Measurements from ENCODE around the gene CCDC28B.
"Not testable (repeated sequence)": the region's sequence is repeated elsewhere in the genome, so short reads cannot be mapped to it uniquely, and the experiment has no call there.

Gene CCDC28B

DNA sequence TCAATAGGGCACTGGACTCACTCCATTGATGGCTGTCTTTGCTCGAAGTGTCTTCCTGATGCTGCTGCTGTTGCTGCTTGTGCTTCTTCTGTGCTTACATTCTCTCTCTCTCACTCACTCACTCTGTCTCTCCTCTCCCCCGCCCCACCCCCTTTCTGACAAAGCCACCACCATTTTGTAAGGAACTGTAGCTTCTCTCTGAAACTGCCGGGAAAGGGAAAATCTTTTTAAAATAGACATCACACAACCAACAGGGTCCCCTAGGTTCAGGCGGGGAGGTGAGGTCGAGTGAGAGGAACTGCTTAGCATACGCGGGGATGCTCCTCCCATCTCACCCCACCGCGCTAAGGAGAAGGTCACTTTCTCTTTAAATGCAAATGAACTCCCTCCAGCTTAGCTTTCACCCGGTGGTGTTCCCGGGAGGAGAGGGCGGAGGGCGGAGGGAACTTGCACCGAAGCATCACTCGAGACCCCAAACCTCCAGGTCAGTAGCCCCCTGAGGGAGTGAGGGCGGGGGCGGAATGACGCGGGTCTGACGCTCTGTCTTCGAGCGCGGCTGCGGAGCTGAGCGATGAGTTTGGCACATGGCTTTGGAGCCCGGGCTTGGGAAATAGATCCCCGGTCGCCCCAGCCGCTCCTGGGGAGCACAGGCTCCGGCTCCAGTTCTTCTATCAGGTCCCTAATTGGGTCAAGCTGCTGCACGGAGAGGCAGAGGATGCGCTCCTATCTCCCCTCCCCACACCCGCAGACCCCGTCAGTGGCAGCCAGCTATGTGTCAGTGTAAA is at the start of gene CCDC28B:
TSS of gene CCDC28B (plus strand) at position 370 of the 785 bp plus-strand sequence. CDS start 1,341 bp downstream, outside the sequence.
- TF ChIP-seq CTCF (IDR thresholded peaks at IDR 0.05; ENCODE audit: low read depth, low read length): no peak
- DNase-seq (ENCODE audit: low read depth in 2 of 2): peak; percentile 69 to 76
- H3K4me3 ChIP-seq (replicated peaks in 1 of 2; ENCODE audit: low read depth in 2 of 2, low read length in 2 of 2): peak within 1 kb of the TSS; percentile 69 to 77

DNA sequence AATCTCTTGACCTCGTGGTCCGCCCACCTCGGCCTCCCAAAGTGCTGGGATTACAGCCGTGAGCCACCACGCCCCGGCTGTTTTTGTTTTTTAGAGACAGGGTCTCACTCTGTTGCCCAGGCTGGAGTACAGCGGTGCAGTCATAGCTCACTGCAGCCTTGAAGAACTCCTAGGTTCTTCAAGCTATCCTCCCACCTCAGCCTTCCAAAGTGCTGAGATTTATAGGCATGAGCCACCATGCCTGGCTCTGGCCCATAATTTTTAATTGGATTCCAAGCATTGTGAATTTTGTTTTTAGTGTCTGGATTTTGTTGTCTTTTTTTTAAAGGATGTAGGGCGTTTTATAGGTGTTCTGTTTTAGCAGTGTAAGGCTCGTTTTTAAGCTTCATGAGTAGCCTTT is 49.5 kb upstream of the CCDC28B start:
- H3K4me3 ChIP-seq (replicated peaks in 1 of 2; ENCODE audit: low read depth in 2 of 2, low read length in 2 of 2): no peak overlapping the region
- no peak for DNase-seq (ENCODE audit: low read depth in 2 of 2)
- TF ChIP-seq CTCF (IDR thresholded peaks at IDR 0.05; ENCODE audit: low read depth, low read length): no peak

GRCh38 chr1:32151319-32151787 is 49.0 kb upstream of the CCDC28B start:
- TF ChIP-seq CTCF (IDR thresholded peaks at IDR 0.05; ENCODE audit: low read depth, low read length): no peak
- DNase-seq (ENCODE audit: low read depth in 2 of 2): peak; percentile 65 to 71

GRCh38 chr1:32159189-32159588 is 41.2 kb upstream of the CCDC28B start:
- DNase-seq (ENCODE audit: low read depth in 2 of 2): no peak
- no peak overlapping the region for H3K4me3 ChIP-seq (replicated peaks in 1 of 2; ENCODE audit: low read depth in 2 of 2, low read length in 2 of 2)
- TF ChIP-seq CTCF (IDR thresholded peaks at IDR 0.05; ENCODE audit: low read depth, low read length): no peak

More at GRCh38 chr1:32151319-32151787, 49.0 kb upstream of the CCDC28B start:
- H3K4me3 ChIP-seq (replicated peaks in 1 of 2; ENCODE audit: low read depth in 2 of 2, low read length in 2 of 2): no peak overlapping the region

DNA sequence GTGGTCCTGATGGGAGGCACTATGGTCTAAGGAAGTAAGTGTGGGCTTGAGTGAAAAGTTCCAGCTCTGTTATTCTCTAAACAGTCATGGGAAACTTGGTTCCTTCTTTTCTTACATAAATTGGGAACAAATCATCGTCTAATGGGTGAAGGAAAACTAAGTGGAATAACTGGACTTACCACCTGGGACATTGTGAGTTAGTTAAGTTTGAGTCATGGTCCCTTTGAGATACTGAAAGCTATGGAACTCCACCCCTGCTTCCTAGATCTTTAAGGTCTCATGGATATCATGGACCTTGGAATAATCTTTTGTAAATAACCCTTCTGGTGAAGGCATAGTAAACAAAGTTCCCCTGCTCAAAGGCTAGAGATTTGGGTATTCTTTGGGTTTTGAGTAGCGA is 37.0 kb upstream of the CCDC28B start:
- H3K4me3 ChIP-seq (replicated peaks in 1 of 2; ENCODE audit: low read depth in 2 of 2, low read length in 2 of 2): no peak overlapping the region
- no peak for DNase-seq (ENCODE audit: low read depth in 2 of 2)
- no peak for TF ChIP-seq CTCF (IDR thresholded peaks at IDR 0.05; ENCODE audit: low read depth, low read length)

GRCh38 chr1:32165633-32166032 is 34.8 kb upstream of the CCDC28B start:
- DNase-seq (ENCODE audit: low read depth in 2 of 2); H3K4me3 ChIP-seq (replicated peaks in 1 of 2; ENCODE audit: low read depth in 2 of 2, low read length in 2 of 2): not testable (repeated sequence)

GRCh38 chr1:32170991-32171390 is 29.4 kb upstream of the CCDC28B start:
- TF ChIP-seq CTCF (IDR thresholded peaks at IDR 0.05; ENCODE audit: low read depth, low read length): no peak
- H3K4me3 ChIP-seq (replicated peaks in 1 of 2; ENCODE audit: low read depth in 2 of 2, low read length in 2 of 2): no peak overlapping the region
- no peak for DNase-seq (ENCODE audit: low read depth in 2 of 2)
